Stimulated activated CD8-positive, alpha-beta memory T cell treated with anti-CD3 and anti-CD28 coated beads, Interleukin-7, amount 100 ng/mL, for 4 hours (primary cell): Measurements from ENCODE around the gene SLC4A2.
"Not testable (repeated sequence)": the region's sequence is repeated elsewhere in the genome, so short reads cannot be mapped to it uniquely, and the experiment has no call there.

Source experiments
- DNase-seq, 2 donors: peaks; one replicate each; pipeline ENCODE4 v3.0.0-alpha.2; 2020; ENCODE audit warnings: low read depth in 2 of 2

Gene SLC4A2

GRCh38 chr7:151059367-151060112, at the start of gene SLC4A2:
SLC4A2 (plus strand) TSS chr7:151059589; CDS start chr7:151061988, 2,399 bp downstream.
- peak in 1 of 2 donors; percentile 73 for DNase-seq

GRCh38 chr7:151010037-151010306, 49.4 kb upstream of the SLC4A2 start:
- no peak for DNase-seq

GRCh38 chr7:151010307-151011096, 48.9 kb upstream of the SLC4A2 start:
- DNase-seq: no peak

GRCh38 chr7:151011097-151011409, 48.3 kb upstream of the SLC4A2 start:
- DNase-seq: no peak

GRCh38 chr7:151011616-151012015, 47.8 kb upstream of the SLC4A2 start:
- DNase-seq: not testable (repeated sequence)

- no peak for DNase-seq
Observed at GRCh38 chr7:151012031-151012692, 47.2 kb upstream of the SLC4A2 start.

- no peak for DNase-seq
Observed at GRCh38 chr7:151012911-151013347, 46.5 kb upstream of the SLC4A2 start.

GRCh38 chr7:151013356-151013732, 46.0 kb upstream of the SLC4A2 start:
- no peak for DNase-seq

GRCh38 chr7:151013733-151014497, 45.5 kb upstream of the SLC4A2 start:
- peak; percentile 74 for DNase-seq

- DNase-seq: no peak
Observed at GRCh38 chr7:151014950-151015349, 44.4 kb upstream of the SLC4A2 start.

- DNase-seq: no peak
Observed at GRCh38 chr7:151015967-151016366, 43.4 kb upstream of the SLC4A2 start.

GRCh38 chr7:151016505-151016904, 42.9 kb upstream of the SLC4A2 start:
- DNase-seq: no peak

GRCh38 chr7:151016942-151017341, 42.4 kb upstream of the SLC4A2 start:
- no peak for DNase-seq

- DNase-seq: no peak
Observed at GRCh38 chr7:151017370-151017952, 41.9 kb upstream of the SLC4A2 start.

GRCh38 chr7:151017953-151018420, 41.4 kb upstream of the SLC4A2 start:
- DNase-seq: peak; percentile 60 to 73

GRCh38 chr7:151018421-151019129, 40.8 kb upstream of the SLC4A2 start:
- DNase-seq: no peak

GRCh38 chr7:151019130-151019447, 40.3 kb upstream of the SLC4A2 start:
- no peak for DNase-seq

GRCh38 chr7:151020231-151020630, 39.2 kb upstream of the SLC4A2 start:
- DNase-seq: no peak

GRCh38 chr7:151023232-151023631, 36.2 kb upstream of the SLC4A2 start:
- no peak for DNase-seq

GRCh38 chr7:151024435-151025056, 34.8 kb upstream of the SLC4A2 start, which contains the start of gene ATG9B:
ATG9B (minus strand) TSS chr7:151024494; CDS start chr7:151024423, 71 bp downstream.
- DNase-seq: no peak
